ENCODE measurements around the gene PCF11.
"Not testable (repeated sequence)": the region's sequence is repeated elsewhere in the genome, so short reads cannot be mapped to it uniquely, and the experiment has no call there.

Gene PCF11, protein sequence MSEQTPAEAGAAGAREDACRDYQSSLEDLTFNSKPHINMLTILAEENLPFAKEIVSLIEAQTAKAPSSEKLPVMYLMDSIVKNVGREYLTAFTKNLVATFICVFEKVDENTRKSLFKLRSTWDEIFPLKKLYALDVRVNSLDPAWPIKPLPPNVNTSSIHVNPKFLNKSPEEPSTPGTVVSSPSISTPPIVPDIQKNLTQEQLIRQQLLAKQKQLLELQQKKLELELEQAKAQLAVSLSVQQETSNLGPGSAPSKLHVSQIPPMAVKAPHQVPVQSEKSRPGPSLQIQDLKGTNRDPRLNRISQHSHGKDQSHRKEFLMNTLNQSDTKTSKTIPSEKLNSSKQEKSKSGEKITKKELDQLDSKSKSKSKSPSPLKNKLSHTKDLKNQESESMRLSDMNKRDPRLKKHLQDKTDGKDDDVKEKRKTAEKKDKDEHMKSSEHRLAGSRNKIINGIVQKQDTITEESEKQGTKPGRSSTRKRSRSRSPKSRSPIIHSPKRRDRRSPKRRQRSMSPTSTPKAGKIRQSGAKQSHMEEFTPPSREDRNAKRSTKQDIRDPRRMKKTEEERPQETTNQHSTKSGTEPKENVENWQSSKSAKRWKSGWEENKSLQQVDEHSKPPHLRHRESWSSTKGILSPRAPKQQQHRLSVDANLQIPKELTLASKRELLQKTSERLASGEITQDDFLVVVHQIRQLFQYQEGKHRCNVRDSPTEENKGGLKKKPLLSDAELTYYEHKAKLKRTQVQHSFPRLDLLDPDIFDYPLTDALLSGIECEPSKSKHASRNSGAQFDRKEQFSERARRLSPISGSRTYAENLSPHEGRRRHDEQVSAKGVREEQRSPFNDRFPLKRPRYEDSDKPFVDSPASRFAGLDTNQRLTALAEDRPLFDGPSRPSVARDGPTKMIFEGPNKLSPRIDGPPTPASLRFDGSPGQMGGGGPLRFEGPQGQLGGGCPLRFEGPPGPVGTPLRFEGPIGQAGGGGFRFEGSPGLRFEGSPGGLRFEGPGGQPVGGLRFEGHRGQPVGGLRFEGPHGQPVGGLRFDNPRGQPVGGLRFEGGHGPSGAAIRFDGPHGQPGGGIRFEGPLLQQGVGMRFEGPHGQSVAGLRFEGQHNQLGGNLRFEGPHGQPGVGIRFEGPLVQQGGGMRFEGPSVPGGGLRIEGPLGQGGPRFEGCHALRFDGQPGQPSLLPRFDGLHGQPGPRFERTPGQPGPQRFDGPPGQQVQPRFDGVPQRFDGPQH (N-terminal part only)

DNA sequence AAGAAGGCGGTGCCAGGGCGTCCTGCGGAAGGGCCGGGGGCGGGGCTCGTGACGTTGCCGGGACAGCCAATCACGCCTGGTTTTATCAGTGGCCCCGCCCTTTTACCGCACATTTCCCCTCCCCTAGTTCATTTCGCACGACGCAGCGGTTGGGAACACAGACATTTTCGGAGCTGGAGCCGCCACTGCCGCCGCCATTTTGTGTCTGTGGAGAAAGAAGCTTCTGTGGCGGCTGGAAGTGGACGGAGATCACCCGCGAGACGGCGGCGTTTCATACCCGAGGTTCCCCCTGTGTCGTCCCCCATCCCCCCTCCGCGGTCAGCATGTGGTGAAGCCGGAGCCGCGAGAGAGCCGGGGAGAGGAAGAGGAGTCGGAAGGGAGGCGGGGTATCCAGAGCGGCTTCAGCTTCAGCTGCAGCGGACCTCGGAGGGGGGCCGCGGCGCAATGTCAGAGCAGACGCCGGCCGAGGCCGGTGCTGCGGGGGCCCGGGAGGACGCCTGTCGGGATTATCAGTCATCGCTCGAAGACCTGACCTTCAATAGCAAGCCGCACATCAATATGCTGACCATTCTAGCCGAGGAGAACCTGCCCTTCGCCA is at the start of gene PCF11:
TSS of gene PCF11 (plus strand) at position 136 of the 598 bp plus-strand sequence. CDS start at position 445, 309 bp downstream.
- no peak for DNase-seq

DNA sequence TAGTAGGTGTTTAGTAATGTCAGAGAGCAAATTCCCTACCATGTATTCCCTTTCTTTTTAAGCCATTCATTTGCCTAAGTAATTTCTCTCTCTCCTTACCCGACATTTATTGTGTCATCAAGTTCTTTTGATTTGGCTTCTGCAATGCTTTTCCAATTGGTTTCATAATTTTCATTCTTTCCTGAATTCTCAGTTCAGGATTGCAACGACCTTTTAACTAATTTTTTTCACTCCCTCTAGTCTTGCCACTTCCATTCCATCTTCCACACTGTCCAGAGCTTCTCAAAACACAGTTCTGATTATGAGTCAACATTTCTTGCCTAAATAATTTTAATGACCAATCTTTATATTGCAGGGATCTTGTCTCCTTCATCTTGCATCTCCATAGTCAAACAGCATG is 44.0 kb upstream of the PCF11 start:
- no peak for DNase-seq

DNA sequence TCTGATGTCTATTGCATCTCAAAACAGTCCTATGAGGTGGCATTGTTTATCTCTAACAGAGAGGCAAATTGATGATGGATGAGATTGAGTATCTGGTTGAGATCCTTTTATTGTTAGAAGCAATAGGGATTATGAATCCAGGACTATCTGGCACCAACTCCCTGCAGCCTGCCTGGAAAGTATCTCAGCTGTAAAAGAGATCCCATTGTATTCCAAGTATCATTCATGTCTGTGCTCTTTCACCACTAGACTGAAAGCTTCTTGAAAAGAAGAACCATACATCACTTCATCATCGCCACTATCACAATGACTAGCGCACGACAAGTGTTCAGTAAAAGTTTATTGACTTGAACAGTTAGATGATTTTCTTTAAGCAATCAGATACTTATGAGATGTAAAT is 41.9 kb upstream of the PCF11 start:
- DNase-seq: no peak

DNA sequence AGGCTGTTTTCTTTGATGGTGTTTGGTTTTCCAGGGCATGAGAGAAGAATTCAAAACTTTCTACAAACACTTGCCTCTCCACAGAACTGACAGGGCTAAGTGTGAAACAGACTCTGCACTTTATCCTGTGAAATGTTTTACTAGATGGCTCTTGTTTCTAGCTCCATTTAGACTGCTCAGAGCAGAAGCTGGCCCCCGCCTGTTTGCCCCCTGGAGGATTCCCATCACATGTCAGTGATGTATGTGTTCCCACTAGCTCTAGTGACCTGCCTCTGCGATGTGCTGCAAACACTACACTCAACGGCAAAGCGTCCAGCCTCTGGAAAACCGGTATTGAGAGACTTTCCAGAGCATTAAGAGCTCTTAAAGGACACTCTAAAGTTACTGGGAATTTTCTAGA is 41.4 kb upstream of the PCF11 start:
- no peak for DNase-seq

DNA sequence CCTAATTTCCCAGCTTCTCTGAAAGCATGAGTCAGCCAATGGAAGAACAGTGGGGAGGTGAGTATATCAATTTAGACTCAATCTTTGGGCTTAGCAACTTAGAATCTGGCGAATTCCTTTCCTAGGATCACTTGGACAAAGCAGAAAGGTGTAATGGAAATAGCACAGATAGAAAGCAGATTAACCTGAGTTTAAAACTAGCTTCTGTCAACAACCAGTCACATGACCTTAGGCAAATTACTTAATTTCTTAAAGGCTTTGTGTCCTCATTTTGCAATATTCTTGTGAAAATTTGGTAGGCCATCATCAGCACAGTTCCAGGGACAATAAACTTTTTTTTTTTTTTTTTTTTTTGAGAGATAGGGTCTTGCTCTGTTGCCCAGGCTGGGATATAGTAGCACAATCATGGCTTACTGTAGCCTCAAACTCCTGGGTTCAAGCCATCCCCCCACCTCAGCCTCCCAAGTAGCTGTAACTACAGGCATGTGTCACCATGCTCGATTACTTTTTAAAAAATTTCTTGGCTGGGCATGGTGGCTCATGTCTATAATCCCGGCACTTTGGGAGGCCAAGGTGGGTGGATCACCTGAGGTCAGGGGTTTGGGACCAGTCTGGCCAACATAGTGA is 40.8 kb upstream of the PCF11 start:
- no peak for DNase-seq

DNA sequence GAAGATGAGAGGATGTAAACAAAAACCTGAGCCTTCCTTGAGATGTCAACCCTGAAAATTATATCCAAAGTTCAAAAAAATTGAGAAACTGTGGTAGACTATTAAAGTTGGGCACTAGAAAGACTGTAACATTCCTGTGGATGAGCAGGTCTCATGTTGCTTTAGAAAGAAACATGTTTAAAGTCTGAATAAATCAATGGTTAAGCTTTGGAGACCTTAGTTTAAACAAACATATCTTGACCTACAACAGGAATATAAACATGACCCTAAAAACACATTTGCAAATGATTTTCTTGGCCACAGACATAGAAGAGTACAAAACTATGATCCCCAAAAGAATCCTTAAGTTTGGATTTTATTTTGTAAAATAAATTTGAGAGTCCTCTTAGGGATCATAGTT is 38.1 kb upstream of the PCF11 start:
- no peak for DNase-seq

DNA sequence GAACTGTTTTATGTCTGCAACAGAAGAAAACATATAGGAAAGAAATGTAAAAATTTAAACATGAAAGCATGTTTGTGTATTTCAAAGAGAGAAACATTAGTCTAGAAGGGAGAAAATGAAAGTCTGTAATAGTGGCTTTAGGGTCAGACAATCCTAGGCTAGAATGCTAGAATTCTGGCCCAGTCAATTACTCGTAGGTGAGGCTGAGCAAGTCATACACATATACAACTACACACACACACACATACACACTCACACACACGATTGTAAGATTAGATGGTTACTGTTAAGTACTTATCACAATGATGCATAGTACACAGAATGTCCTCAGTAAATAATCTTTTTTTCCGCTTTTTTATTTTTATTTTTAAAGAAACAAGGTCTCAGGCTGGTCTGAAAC is 37.7 kb upstream of the PCF11 start:
- no peak for DNase-seq

DNA sequence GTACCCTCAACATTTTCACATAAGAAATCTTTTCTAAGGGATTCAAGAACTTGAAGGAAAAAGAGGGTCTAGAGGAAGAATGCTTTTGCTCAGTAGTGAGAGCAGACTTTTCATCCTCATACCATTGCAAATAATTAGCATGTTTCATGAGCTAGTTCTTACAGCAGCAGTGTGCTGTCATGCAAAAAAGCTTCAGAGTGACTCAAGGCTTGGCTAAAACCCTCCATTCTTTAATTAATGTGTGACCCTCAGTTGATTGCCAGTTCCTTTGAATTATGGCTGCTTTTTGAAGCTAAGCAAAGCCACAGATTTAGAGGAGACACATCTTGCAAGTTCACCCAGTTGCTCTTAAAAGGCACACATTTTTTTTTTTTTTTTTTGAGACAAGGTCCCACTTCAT is 36.6 kb upstream of the PCF11 start:
- DNase-seq: no peak

DNA sequence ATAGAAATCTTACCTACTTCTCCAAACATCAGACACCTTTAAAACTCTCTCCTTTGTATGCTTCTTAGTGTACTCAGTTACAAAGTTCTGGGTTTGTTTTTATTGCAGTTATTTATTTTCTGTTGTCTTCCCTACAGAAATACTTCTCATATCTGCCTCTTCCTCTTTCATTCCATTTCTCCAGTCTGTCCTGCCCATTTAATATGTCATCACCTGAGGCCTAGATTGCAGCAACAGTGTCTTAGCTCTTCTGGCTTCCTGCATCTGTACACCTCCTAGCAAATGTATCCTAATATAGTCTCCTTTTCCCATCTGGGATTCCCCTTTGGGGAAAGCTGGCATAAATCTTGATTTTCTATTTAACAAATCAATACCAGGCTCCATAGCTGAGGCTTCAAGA is 34.9 kb upstream of the PCF11 start:
- DNase-seq: no peak

DNA sequence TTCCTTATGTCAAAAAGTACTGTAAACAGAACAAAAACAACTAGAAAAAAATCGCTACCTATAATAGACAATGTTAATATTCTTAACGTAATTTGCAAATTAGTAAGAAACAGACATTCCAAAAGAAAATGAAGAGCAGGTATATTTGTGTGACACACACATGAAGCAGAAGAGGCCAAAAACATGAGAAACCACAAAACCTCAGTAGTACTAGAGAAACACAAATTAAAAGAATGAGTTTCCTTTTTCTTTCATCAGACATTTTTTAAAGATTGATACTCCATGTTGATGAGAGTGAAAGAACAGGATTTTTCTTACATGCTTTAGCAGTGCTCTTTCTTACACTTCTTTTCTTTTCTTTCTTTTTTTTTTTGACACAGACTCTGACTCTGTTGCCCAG is 34.2 kb upstream of the PCF11 start:
- no peak for DNase-seq

DNA sequence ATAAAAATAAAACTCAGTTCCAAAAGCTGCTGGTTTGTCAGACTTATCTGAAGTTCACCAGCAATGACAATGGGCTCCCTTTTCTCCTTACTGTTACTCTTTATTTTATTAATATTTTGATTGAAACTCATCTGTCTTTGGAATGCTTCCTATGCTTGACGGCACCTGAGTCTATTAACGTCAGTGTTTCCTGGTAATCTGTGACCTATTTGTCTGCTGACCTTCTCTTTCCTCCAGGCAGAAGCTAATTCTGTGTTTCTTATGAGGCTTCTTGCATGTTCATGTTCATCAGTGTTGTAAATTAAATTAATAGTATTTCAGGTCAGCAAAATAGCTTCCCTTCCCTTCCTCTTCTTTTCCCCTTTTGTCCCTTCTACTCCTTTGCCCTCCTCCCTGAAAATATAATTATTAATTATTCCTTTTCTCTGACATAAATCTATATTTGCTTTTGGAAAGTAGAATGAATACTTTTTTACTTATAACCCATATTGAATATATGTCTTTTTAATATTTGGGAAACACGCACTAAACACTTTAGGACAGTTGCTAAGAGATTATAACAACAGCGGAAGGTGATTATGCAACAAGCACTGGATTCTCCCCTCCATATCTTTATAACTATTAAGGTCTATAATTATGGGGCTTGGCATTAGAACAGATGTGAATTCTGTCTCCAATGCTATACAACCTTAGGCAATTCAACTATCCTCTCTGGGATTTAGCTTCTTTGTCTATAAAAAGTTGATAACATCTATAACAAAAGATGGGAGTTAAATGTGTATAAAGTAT is 32.1 kb upstream of the PCF11 start:
- DNase-seq: no peak

DNA sequence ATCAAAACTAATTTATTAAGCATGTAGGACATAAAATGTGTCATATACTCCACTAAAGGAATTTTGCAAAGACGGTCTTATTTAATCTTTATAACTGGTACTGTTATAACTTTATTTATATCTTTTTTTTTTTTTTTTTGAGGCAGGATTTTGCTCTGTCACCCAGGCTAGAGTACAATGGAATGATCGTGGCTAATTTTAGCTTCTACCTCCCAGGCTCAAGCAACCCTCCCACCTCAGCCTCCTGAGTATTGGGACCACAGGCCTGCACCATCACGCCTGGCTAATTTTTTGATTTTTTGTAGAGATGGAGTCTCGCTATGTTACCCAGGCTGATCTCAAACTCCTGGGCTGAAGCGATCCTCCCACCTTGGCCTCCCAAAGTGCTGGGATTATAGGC is 31.4 kb upstream of the PCF11 start:
- no peak for DNase-seq

DNA sequence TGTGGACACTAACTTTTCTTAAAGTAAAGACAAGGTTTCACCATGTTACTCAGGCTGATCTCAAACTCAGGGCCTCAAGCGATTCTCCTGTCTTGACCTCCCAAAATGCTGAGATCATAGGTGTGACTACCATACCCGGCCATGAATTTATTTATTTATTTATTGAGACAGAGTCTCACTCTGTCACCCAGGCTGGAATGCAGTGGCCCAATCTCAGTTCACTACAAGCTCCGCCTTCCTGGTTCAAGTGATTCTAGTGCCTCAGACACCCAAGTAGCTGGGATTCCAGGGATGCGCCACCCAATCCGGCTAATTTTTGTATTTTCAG is 29.7 kb upstream of the PCF11 start:
- DNase-seq: no peak

DNA sequence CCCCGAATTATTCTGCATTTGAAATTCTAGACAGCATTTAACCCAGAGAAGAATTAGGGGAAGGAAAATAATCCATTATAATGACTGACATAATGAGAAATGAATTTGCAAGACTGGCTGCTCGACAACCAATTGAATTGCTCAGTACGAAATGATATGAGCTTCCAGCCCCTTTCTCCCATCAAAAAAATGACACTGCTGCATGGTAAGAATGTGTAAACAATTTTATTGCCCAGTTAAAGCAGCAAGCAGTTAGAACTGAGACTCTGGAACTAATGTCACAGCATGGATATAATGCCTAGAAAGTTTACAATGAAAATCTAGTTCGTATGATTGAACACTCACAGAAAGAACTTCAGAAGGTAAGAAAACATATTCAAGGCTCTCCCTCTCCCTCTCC is 24.7 kb upstream of the PCF11 start:
- DNase-seq: no peak

DNA sequence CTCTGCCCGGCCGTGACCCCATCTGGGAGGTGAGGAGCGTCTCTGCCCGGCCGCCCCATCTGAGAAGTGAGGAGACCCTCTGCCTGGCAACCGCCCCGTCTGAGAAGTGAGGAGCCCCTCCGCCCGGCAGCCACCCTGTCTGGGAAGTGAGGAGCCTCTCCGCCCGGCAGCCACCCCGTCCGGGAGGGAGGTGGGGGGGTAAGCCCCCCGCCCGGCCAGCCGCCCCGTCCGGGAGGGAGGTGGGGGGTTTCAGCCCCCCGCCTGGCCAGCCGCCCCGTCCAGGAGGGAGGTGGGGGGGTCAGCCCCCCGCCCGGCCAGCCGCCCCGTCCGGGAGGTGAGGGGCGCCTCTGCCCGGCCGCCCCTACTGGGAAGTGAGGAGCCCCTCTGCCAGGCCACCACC is 23.7 kb upstream of the PCF11 start:
- not testable (repeated sequence) for DNase-seq

DNA sequence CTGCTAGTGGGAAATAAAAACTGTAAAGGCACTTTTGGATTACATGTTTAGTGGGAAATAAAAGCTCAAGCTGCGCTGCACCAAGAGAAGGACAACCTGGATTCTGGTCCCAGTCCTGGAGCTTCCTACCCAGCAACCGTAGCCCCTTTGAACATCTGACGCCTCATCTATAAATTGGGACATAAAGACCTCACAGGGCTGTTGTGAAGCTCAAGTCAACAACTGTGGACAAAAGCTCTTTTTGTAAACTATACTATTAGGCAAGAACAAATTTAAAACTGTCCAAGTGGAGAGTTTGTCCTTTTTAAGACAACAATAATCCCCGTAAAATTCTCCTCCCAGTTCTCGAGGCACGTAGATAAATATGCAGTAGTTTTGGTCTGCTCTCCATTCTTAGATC is 17.6 kb upstream of the PCF11 start:
- no peak for DNase-seq

DNA sequence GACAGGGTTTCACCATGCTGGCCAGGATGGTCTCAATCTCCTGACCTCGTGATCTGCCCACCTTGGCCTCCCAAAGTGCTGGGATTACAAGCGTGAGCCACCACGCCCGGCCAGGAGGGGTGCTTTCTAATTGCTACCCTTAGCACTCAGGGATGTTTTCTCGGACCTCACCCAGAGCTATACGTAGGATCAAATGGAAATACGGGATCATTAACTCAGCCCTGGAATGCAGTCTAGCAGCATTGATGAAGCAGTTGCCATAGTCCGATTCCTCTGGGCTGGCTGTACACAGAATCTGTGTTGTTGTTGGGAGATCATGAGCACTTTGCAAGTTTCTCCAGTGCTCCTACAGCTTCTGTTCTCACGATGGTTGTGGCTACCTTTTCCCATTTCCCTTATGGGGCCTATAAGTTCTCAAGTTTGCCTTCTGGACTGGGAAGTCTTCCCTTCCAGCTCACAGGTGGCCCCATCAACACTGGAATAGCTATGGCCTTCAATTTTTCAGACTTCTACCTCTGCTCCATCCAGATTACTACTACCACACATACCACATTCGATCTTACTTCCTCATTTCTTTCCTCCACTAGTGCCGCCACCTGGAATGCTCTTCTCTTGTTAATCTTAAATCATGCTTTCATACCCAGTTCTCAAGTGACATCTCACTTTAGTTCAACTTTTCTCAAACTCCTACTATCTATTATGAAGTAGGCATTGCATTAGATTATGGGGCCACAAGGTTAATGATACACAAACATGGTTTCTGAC is 16.1 kb upstream of the PCF11 start:
- DNase-seq: no peak

DNA sequence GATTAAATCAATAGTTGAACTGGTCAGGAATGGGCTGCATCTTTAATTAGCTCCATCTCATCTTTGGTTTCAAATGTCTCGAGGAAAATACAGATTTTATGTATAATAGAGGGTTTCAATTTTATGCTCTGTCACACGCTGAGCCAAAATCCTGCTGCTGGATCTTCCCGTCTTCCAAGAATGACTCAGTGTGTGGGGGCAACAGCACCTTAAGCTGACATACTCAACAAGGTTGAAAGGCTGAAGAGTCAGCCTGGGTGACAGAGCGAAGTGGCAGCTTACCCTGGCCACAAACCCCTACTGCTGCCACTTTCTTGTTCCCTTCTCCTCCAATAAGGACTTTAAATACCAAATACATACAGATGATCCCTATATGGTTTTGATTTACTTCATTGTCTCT is 9.0 kb upstream of the PCF11 start:
- DNase-seq: no peak

DNA sequence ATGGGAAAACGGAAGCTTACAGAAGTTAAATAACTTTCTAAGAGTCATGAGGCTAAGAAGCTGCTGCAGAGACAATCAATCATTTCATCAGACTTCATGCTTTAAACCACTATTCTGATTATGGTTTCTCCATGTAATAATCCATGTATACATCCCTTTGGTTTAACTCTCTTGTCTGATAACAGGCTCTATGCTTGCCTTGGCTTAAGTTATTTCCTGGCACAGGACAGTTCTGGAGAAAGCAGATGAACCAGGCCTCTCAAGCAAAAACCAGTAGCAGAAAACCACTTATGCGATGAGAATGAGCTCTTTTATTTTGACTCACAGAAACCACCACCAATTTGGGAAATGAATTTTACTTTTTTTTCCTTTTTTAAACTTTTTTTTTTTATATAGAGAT is 6.5 kb upstream of the PCF11 start:
- no peak for DNase-seq

DNA sequence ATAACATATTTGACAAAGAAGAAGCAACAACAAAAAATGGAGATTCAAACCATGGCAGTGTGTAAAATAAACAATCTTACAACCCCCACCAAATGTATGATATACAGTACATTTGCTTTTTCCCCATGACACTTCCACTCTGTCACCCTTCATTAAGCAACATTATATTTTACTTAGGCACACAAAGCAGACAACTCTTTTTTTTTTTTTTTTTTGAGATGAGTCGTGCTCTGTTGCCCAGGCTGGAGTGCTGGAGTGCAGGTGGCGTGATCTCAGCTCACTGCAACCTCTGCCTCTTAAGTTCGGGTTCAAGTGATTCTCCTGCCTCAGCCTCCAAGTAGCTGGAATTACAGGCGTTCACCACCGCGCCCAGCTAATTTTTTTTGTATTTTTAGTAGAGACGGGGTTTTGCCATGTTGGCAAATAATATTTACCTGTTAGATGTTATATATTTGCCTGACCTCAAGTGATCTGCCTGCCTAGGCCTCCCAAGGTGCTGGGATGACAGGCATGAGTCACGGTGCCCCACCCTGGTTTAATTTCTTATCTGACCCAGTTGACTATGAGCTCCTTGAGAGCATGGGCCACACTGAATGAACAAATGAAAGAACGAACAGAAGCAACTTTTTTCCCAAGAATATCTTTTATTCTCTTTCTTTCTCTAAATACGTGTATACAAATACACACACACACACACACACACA is 5.5 kb upstream of the PCF11 start:
- no peak for DNase-seq

All from NCI-H1436 treated with DMSO at 0.1 percent for 48 hours (cell line).